ENCODE results near the gene UBE2S.

The UBE2S gene

DNA sequence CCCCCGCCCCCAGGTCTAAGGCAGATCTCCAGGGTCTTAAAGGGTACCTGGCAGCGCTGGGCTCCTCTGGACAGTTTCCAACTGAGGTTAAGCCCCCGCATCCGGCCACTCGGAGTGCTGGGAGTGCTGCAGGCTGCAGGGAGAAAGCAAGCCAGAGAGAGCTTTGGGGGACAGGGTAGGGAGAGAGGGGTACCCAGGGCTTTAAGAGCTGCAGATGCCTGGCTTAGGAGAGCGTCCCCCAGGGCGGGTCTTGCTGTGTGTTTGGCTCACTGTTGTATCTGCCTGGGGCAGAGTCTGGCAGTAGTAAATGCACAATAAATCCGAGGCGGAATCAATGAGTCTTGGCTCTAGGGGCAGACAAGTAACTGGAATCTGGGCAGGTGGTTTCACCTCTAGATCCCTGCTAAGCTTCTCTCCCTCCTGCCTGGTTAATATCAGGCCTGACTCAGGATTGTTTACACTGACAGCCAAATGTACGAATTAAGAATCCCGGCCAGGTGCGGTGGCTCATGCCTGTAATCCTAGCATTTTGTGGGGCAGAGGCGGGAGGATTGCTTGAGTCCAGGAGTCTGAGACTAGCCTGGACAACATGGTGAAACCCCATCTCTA lies 52.3 kb downstream of the UBE2S start:
- Mint-ChIP-seq H3K36me3 (ENCODE audit: low read depth) (no peaks in the 10 kb centered on the region), H3K4me1 (ENCODE audit: low read depth) (peaks cover 24% of the 10 kb centered on the region), H3K9me3 (no peaks in the 10 kb centered on the region), H3K27ac (no peak overlapping the region), H3K27me3 (peaks cover 42% of the 10 kb centered on the region), H3K4me3 (no peak overlapping the region)

DNA sequence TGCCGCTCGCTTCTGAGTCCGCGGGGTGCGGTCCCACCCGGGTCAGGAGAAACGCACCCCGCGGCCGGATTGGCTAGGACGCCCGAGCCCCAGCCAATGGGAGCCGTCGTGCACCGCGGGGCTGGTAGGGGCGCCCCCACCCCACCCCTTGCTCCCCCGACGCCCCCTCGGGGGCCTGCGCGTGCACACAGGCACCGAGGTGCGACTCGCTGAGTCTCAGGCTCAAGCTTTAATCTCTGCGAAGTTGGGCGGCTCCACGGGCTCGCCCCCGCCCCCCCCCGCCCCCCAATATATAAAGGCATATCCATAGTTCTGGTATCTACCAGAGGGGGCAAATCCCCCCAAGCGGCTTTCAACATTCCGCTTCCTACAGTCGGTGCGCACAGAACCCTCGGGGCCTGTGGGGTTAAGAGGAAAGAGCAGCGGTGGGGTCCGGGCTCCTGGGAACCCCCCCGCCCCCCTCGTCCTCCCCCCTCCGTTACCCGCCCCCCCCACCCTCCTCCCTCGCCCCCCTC lies 52.8 kb downstream of the UBE2S start, which contains the start of gene COX6B2:
TSS of gene COX6B2 (minus strand) at position 22 of the 515 bp plus-strand sequence. CDS start 198 bp downstream, outside the sequence.
- Mint-ChIP-seq H3K36me3 (ENCODE audit: low read depth) (no peaks in the 10 kb centered on the region), H3K27me3 (peaks cover 42% of the 10 kb centered on the region), H3K4me3 (peak within 1 kb of the TSS; percentile 62), H3K4me1 (ENCODE audit: low read depth) (peaks cover 24% of the 10 kb centered on the region), H3K9me3 (no peaks in the 10 kb centered on the region), H3K27ac (no peak within 1 kb of the TSS)

DNA sequence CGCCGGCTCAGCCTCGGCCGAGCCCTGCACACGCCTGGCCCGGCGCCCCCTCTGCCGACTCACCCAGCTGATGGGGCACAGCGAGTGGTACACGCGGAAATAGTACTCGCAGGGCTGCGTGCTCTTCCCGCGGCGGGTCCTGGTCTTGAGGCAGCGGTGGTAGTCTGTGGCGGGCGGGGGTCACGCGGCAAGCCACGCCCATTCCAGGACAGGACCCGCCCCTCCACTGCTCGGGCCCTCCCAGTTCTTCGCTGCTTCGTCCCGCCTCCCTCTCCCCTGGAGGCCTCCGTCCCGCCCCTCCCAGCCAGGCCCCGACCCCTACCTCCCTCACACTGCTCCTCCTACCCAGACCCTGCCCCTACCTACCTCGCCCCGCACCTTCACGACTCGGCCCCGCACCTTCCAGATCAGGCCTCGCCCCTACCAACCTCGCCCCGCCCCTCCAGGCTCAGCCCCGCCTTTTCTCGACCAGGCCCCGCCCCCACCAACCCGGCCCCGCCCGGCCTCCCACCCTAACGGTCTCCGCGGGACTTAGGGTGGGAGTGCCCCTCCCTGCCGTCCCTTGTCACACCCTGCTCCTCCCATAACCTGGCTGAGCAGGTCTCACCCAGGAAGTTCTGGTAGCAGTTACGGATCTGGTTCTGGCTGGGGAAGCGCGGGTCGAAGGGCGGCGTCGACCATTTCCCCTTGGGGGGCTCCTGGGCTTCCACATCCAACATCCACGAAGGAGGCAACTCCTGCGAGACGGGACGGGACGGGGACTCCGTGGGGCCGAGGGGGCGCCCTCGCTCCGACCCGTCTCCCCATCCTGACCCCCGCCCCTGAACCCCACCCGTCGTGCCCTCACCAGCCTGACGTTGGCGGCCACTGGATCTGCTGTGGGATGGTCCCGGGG lies 53.5 kb downstream of the UBE2S start:
- H3K36me3 Mint-ChIP-seq (ENCODE audit: low read depth) = no peaks in the 10 kb centered on the region
- no peak overlapping the region for H3K27ac Mint-ChIP-seq
- peak overlapping the region; percentile 62 for H3K4me3 Mint-ChIP-seq
- H3K9me3 Mint-ChIP-seq = no peaks in the 10 kb centered on the region
- peaks cover 42% of the 10 kb centered on the region for H3K27me3 Mint-ChIP-seq
- peaks cover 24% of the 10 kb centered on the region for H3K4me1 Mint-ChIP-seq (ENCODE audit: low read depth)

DNA sequence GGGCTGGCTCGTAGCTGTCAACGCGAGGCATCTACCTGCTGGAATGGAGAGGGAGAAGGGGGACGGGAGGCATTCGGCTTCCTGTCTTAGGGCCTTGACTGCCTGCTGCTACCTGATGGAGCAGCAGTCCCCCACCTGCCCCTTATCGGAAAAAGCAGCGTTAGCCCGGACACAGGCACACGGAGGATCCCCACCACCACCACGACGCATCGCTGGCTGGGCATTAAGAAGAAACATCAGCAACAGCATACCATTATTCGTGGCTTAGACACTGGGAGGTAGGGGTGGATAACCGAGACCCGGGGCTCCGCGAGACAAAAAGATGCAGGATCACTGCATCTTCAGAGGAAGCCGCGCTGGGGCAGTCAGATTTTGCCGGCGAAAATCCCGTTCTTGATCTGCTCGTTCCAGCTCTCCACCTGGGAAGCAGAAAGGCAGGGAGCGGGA lies 54.2 kb downstream of the UBE2S start:
- no peaks in the 10 kb centered on the region for H3K9me3 Mint-ChIP-seq
- H3K4me1 Mint-ChIP-seq (ENCODE audit: low read depth) = peaks cover 24% of the 10 kb centered on the region
- no peak overlapping the region for H3K27ac Mint-ChIP-seq
- H3K27me3 Mint-ChIP-seq = peaks cover 42% of the 10 kb centered on the region
- no peaks in the 10 kb centered on the region for H3K36me3 Mint-ChIP-seq (ENCODE audit: low read depth)
- peak overlapping the region; percentile 62 for H3K4me3 Mint-ChIP-seq

DNA sequence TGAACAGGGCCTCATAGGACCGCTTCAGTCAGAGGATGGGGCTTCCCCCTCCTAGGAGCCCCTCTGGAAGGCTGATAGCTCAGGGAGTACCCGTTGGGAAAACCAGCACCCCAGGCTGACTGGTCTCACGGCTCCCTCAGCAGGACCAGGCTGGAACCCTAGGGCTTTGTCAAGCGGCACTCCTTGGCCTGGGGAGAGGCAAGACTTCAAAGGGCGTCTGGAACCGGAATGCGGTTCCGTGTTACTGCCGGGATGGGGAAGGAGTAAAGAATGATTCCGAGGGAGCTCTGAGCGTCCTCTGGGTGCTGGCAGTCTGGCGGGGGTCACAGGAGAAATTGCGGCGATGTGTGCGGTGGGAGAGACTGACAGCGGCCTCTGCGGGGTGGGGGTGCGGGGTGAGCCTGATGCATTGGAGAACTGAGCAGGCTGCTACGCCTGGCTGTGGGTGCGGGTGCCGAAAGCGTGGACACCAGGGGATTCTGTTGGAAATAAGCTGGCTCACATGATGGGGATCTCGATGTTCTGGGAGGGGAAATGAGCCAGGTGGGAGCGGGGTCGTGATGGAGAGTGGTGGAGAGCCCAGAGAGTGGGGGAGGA lies 54.9 kb downstream of the UBE2S start:
- Mint-ChIP-seq H3K36me3 (ENCODE audit: low read depth) (no peaks in the 10 kb centered on the region), H3K27ac (no peak overlapping the region), H3K4me3 (no peak overlapping the region), H3K9me3 (no peaks in the 10 kb centered on the region), H3K27me3 (peaks cover 42% of the 10 kb centered on the region), H3K4me1 (ENCODE audit: low read depth) (peaks cover 24% of the 10 kb centered on the region)

DNA sequence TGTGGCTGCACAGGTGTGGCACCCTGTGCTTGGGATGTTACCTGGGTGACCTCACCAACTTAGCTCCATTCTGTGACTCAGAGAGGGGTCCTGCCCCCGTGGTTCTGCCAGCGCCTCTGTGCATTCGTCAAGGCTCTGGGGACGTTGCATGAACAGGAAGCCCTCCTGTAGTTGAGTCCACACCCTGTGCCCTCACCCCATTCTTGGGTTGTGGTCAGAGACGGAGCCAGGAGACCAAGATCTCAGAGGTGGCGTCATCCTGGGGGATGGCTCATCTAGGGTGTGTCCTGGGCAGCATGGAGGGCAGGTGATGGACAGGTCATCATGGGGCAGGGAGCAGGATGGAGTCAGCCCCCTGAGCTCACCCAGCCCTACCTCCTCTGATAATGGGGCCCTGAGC lies 55.5 kb downstream of the UBE2S start:
- H3K9me3 Mint-ChIP-seq = no peaks in the 10 kb centered on the region
- H3K4me3 Mint-ChIP-seq = no peak overlapping the region
- no peaks in the 10 kb centered on the region for H3K36me3 Mint-ChIP-seq (ENCODE audit: low read depth)
- H3K27me3 Mint-ChIP-seq = peaks cover 42% of the 10 kb centered on the region
- peaks cover 24% of the 10 kb centered on the region for H3K4me1 Mint-ChIP-seq (ENCODE audit: low read depth)
- no peak overlapping the region for H3K27ac Mint-ChIP-seq

DNA sequence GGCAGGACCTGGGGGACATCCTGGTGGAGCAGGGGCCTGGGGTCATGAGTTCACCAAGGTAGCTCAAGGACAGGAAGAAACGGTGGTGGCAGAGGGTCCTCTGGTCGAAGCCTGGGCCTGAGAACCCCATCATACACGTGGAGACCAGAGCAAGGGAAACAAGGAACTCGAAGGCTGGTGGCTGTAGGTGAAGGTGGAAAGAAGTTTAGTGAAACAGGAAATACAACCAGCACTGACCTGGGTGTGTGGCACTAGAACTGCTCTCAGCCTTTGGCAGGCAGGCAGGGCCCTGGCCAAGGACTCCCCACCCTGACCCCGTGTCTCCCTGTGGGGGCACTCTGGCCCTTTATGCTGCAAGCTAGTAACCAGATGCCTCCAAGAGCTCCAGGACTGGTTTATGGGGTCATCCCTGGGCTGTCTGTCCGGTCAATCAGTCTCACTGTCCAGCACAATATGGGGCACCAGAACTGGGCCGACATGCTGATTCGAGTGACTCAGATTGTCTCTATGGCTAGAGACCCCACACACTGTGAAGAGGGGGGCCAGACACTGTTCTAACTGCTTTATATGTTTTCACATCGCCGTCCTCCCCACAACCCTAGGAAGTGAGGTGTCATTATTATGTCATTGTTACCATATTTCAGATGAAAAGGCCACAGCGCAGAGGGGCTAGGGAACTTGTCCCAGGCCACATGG lies 56.8 kb downstream of the UBE2S start:
- H3K27me3 Mint-ChIP-seq = peaks cover 36% of the 10 kb centered on the region
- H3K27ac Mint-ChIP-seq = no peak overlapping the region
- H3K4me1 Mint-ChIP-seq (ENCODE audit: low read depth) = peaks cover 24% of the 10 kb centered on the region
- H3K36me3 Mint-ChIP-seq (ENCODE audit: low read depth) = no peaks in the 10 kb centered on the region
- no peaks in the 10 kb centered on the region for H3K9me3 Mint-ChIP-seq
- H3K4me3 Mint-ChIP-seq = no peak overlapping the region
